CD4-positive, alpha-beta T cell treated with Interleukin-6 for 4 hours (primary cell): ENCODE data around the gene CAMK1G.
A peak's percentile ranks its signal among the peaks of the same experiment; 100 is the strongest.

Experiments
- DNase-seq: peaks from one replicate; pipeline ENCODE4 v3.0.0-alpha.2; 2020; ENCODE audit warnings: mixed read lengths

CAMK1G gene

DNA sequence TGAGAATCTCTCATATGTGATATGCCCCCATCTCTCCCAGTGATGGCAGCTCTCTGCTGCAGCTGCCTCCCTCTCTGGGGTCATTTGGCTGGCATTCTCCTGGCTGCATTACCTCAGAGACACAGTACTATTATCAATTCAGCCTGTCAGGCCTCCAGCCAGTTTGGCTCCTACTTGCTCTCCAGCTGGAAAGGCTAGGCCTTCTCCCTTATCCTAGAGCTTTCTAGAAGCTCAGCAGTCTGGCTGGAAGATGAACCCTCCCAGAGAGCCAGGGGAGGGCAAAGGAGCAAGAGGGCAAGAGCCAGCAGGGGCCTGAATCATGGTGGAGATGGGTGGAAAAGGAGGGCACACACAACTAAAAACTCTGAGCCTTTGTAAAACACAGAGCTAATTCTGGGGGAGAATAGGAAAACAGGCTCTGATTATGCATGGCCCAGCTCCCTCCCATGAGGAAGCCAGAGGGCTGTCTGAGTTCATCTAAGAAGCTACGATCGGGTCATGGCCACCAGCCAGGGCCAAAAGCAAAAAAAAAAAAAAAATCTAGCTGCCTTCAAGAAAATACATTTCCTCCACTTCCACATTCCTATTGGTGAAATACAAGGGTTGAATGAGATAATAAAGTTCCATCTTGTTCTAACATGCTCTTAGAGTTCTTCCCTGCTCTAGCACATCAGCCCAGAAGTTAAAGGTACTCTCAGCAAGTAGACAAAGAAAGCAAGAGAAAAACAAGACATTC, 59.9 kb downstream of the CAMK1G start:
- no peak for DNase-seq

GRCh38 chr1:209645574-209646452, 62.3 kb downstream of the CAMK1G start:
- no peak for DNase-seq

- DNase-seq, result peak; percentile 26
These were observed 63.0 kb downstream of the CAMK1G start for GRCh38 chr1:209646558-209646957.

- no peak for DNase-seq
These were observed 63.6 kb downstream of the CAMK1G start for GRCh38 chr1:209647156-209647555.

- no peak for DNase-seq
These were observed 64.8 kb downstream of the CAMK1G start for GRCh38 chr1:209648346-209648745.

GRCh38 chr1:209648931-209649776, 65.6 kb downstream of the CAMK1G start:
- no peak for DNase-seq

DNA sequence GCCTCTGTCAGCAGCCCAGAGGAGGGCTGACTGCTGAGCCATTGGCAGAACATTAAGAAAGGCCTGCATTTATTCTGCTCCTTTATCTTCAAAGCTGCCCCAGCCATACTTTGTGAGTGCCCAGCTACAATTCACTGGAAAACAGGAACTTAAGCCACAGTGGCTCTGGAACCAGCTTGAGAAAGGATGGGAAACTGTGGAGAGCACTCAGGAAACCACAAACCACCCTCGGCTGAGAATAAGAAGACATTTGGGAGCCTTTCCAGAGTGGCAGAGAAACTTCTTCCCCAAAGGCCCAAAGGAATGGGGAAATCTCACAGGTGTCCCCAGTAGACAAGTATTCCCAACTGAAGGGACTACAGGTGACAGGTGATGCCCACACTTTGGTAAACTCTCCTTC, 66.9 kb downstream of the CAMK1G start:
- no peak for DNase-seq

GRCh38 chr1:209651138-209651587, 67.6 kb downstream of the CAMK1G start:
- DNase-seq, result peak; percentile 65

DNA sequence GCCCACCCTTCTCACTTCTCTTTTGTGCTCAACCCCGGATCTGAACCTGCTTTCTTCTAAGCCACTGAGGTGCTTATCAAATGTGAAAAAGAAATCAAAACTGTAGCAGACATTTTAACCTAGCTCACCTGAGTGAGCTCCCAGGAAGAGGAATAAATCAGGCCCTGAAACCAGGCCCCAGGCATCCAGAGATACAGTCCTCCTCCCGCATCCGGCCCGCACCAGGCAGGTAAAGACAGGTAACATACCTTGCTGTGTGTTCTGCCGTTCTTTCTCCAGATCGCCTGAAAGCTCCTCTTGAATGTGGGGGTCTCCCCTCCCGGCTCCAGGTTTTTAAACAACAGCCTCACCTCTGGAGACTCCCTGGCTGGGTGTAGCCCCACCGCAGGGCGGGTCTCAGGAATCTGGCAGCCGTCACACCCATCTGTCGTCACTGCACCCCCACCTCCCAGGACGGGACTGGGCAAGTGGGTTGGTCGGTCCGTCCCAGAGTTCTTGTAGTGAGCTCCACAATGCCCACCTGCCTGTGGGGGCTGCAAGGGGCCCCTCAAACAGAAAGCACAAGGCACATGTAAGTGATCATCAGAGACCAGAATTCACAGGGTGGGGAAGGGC, 68.7 kb downstream of the CAMK1G start, which contains the start of gene LAMB3:
Gene LAMB3 (minus strand): TSS at position 305 of the 615 bp plus-strand sequence. CDS start 1,481 bp downstream, outside the sequence.
- DNase-seq, result no peak

GRCh38 chr1:209652873-209653401, 69.4 kb downstream of the CAMK1G start:
- peak; percentile 40 for DNase-seq

DNA sequence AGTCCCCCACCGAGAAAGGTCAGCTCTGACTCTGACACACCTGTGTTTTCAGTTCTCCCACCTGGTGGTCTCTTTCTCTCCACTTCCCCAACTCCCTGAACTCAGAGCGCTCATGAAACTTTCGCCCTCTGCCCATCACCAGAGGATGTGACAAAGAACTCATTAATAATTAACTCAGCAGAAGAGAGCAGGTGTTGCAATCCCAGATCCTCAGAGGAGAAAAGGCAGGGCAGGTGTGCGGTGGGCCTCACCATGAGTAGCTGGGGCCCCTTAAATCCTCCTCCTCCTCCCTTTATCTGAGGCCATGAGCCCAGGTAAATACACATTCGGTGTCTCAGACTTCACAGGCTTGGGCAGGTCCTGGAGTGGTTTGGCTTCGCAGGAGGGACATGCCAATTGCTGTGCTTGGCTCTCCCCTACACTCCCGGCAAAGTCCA, 70.4 kb downstream of the CAMK1G start:
- no peak for DNase-seq

DNA sequence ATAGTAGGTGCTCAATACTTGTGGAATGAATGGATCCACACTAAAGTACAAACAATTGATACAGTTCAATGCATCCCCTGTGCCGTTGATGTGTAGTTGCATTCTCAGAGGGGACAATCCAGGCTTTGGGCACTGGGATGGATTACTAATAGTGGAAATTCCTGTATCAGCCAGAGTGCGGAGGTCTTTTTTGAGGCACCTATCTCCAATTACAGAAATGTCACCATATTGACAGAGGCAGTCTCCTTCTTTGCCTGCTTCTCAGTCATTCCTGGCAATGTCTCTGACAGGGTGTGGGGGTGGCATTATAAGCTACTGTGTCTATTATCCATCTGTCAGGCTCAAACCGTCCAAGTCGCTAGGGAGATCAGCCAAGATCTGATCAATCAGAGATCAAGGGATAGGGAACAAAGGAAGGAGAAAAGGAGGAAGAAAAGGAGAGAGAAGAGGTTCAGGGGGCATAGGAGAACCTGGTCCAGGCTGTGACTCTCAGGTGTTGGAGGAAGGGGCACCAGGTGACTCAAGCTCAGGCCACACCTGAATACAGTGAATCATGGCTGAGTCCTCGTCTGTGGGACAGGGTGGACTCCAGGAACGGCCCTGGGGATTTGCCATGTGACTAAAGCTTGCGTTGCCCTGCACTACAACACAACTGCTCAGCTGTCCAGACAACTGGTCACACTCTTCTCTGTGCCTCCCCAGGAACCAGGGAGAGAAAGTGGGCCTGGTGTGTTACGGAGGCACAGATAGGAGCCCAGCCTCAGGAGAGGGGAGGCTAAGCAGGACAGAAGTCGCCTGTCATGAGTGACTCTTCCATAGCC, 72.1 kb downstream of the CAMK1G start:
- DNase-seq, result no peak

DNA sequence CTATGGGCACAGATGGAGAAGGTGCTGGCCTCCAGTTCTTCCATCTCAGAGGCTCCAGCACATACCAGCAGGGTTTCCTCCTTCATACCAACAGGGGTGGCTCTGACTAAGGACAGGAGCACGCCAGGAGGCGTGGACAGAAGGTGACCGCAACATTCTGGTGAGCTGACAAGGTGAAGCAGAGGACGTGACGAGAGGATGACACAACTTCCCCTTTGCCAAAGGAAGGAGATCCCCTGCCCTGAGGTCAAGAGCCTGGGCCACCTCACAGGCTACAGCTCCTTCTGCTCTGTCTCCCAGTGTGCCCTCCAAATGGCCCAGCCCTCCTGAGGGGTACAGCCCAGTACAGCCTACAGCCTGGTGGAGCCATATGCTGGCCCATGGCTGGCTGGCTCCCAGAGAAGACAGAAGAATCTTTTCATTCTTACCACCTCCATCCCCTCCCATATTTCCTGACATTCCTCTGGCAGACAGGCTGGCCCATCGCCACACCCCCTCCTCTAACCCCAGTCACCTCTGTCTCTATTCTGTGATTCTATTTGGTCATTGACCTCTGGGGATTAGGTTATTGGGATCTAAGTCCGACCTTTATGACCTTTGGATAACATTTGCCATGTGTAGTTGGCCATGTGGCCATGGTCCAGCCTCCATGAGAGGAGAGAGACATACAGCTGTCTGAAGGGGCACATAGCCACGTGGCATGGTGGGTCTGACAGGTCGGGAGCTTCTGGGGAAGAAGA, 73.8 kb downstream of the CAMK1G start:
- DNase-seq, result no peak

- no peak for DNase-seq
These were observed 74.4 kb downstream of the CAMK1G start for GRCh38 chr1:209657918-209658317.

GRCh38 chr1:209659909-209660308, 76.4 kb downstream of the CAMK1G start:
- DNase-seq, result no peak

GRCh38 chr1:209661071-209661470, 77.6 kb downstream of the CAMK1G start:
- DNase-seq, result no peak

DNA sequence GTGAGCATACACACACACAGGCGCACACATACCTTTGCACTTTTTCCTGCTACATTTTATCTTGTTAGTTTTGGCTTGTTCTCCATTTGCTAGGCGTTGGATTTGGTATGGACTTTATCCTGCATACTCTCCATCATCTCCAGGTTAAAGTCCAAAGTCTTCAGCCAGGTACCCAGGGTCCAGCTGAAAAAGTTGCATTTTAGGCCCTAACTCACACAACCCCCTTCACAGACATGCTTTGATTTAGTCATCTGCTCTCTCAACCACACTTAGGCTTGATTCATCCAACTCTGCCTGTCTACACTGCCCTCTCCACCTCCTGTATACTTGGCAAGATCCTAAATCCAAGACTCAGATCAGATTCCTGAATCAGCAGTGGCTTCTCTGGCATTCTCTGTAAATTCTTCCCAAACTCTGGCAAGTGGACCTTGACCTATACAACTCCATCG, 79.4 kb downstream of the CAMK1G start:
- DNase-seq, result no peak
